HUES48 (cell line): Measurements from ENCODE around the gene AP3D1.

Experiments
- H3K27ac ChIP-seq: one replicate; pipeline ENCODE4 v1.7.0; 2013; ENCODE audit warnings: low read depth, low read length, inconsistent platforms
- H3K27me3 ChIP-seq: 2 replicates; pipeline ENCODE4 v1.6.1; 2013; ENCODE audit warnings: mild to moderate bottlenecking, low read length; ENCODE audit not compliant: control insufficient read depth, insufficient read depth
- H3K36me3 ChIP-seq: 2 replicates; pipeline ENCODE4 v1.6.1; 2013; ENCODE audit warnings: low read length; ENCODE audit not compliant: control insufficient read depth, insufficient read depth
- H3K4me1 ChIP-seq: 2 replicates; pipeline ENCODE4 v1.6.1; 2013; ENCODE audit warnings: mild to moderate bottlenecking, low read length; ENCODE audit not compliant: control insufficient read depth, insufficient read depth
- H3K4me3 ChIP-seq: 2 replicates; pipeline ENCODE4 v1.5.1; 2013; ENCODE audit warnings: mild to moderate bottlenecking, low read depth, low read length
- H3K9ac ChIP-seq: 2 replicates; pipeline ENCODE4 v1.6.1; 2013; ENCODE audit warnings: mild to moderate bottlenecking, low read depth, low read length, moderate library complexity
- H3K9me3 ChIP-seq: 2 replicates; pipeline ENCODE4 v1.6.1; 2013; ENCODE audit warnings: low read length; ENCODE audit not compliant: control insufficient read depth, insufficient read depth

AP3D1 gene

GRCh38 chr19:2180881-2181632 lies 29.7 kb upstream of the AP3D1 start:
- Histone ChIP-seq H3K9ac (no peak overlapping the region), H3K27me3 (no peaks in the 10 kb centered on the region), H3K4me1 (no peaks in the 10 kb centered on the region), H3K4me3 (no peak overlapping the region), H3K27ac (no peak overlapping the region), H3K9me3 (no peaks in the 10 kb centered on the region), H3K36me3 (peaks cover 7% of the 10 kb centered on the region)

GRCh38 chr19:2180114-2180513 lies 28.7 kb upstream of the AP3D1 start:
- Histone ChIP-seq H3K36me3 (peaks cover 6% of the 10 kb centered on the region), H3K4me1 (no peaks in the 10 kb centered on the region), H3K27me3 (no peaks in the 10 kb centered on the region), H3K9me3 (no peaks in the 10 kb centered on the region), H3K4me3 (no peak overlapping the region), H3K9ac (no peak overlapping the region), H3K27ac (no peak overlapping the region)

DNA sequence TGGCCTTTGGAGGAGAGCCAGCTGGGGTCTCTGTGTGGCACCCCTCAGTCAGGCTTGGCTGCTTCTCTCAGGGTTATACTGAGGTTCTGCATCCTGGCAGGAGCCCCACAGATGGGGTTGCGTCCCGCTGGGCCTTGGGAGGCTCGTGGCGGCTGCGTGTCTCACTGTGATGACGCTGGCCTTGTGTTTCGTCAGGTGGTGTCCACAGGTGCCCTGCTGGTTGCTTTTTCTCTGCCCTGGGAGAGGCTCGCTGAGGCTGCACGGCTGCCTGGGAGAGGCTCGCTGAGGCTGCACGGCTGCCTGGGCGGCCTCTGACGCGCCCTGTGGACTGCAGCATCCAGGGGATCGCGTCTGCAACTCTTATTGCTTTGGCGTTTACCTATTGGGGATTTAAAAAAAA lies 27.7 kb upstream of the AP3D1 start:
- H3K9ac ChIP-seq, result no peak overlapping the region
- peaks cover 6% of the 10 kb centered on the region for H3K36me3 ChIP-seq
- no peaks in the 10 kb centered on the region for H3K27me3 ChIP-seq
- no peak overlapping the region for H3K27ac ChIP-seq
- no peaks in the 10 kb centered on the region for H3K4me1 ChIP-seq
- H3K9me3 ChIP-seq, result no peaks in the 10 kb centered on the region
- no peak overlapping the region for H3K4me3 ChIP-seq

DNA sequence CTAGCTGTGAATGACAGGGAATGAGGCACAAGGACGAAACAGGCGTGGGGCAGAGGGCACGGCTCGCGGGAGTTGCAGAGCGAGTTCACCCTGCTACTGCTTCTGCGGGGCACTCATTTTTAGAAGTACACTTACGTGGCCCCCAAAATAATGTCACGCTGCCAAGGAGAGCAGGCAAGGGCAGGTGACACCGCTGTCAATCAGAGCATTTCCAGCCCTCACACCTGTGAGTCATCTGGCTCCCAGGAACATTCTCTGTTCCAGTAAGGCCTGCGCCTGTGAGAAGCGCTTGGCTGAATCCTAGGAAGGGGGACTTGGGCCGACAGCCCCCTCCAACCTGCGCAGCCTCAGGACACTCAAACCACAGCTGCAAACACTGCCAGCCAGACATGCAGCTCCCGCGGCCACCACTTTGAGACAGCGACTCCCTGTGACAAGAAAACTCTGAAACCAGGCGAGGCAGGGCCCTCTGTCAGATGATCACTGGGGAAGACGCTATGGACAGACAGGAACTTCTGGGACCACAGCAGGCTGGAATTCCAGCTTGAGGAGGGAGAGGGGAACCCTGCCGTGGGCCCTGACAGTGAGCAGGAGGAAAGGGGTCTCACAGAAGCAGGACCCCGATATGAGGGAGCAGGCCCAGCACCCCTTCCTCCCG lies 25.1 kb upstream of the AP3D1 start:
- H3K9ac ChIP-seq, result no peak overlapping the region
- no peak overlapping the region for H3K4me3 ChIP-seq
- H3K27me3 ChIP-seq, result no peaks in the 10 kb centered on the region
- no peak overlapping the region for H3K27ac ChIP-seq
- peaks cover 4% of the 10 kb centered on the region; the same call in 1 of the 2 replicates for H3K4me1 ChIP-seq
- H3K36me3 ChIP-seq, result peaks cover 6% of the 10 kb centered on the region
- H3K9me3 ChIP-seq, result no peaks in the 10 kb centered on the region

DNA sequence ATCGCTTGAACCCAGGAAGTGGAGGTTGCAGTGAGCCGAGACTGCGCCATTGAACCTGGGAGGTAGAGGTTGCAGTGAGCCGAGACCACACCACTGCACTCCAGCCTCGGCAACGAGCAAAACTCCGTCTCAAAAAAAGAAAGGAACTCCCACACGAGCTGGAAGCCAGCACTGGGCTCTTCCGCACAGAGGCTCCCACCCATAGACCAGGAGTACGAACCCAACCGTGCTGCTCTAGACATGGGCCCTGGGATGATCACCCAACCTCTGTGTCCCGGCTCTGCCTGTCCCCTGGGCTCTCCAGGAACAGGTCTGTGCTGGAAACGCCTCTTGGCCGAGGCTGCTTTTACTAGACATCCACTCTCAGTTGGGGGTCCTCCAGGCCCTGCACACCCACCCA lies 24.4 kb upstream of the AP3D1 start:
- Histone ChIP-seq H3K27ac (no peak overlapping the region), H3K27me3 (no peaks in the 10 kb centered on the region), H3K4me3 (no peak overlapping the region), H3K36me3 (peaks cover 3% of the 10 kb centered on the region), H3K4me1 (peaks cover 6% of the 10 kb centered on the region; the same call in 1 of the 2 replicates), H3K9me3 (no peaks in the 10 kb centered on the region), H3K9ac (no peak overlapping the region)

GRCh38 chr19:2173767-2174577 lies 22.6 kb upstream of the AP3D1 start:
- H3K4me1 ChIP-seq, result peaks cover 14% of the 10 kb centered on the region

DNA sequence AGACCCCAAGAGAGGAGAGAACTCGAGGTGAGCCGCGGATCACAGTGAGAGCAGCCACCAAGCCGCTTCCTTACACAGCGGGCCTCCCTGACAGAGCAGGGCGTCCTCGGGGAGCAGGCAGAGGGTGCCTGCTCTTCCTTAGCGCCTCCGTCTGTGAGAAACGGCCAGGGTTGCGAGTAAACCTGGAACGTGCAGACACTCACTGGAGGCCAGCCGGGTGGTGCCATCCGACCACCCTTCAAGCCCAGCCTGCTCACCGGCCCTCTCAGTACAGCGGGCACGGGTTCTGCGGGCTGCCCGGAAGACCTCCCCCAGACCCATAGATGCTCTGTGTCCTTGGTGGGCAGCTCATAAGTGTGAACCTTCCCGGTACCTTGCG lies 22.0 kb upstream of the AP3D1 start:
- Histone ChIP-seq H3K4me3 (no peak overlapping the region), H3K9me3 (no peaks in the 10 kb centered on the region), H3K4me1 (peaks cover 14% of the 10 kb centered on the region), H3K9ac (no peak overlapping the region), H3K27me3 (no peaks in the 10 kb centered on the region), H3K27ac (no peak overlapping the region), H3K36me3 (no peaks in the 10 kb centered on the region)

More at GRCh38 chr19:2173767-2174577, 22.6 kb upstream of the AP3D1 start:
- H3K36me3 ChIP-seq, result no peaks in the 10 kb centered on the region
- no peak overlapping the region for H3K9ac ChIP-seq
- H3K27ac ChIP-seq, result no peak overlapping the region
- no peaks in the 10 kb centered on the region for H3K9me3 ChIP-seq
- no peak overlapping the region for H3K4me3 ChIP-seq
- H3K27me3 ChIP-seq, result no peaks in the 10 kb centered on the region

GRCh38 chr19:2171349-2172145 lies 20.2 kb upstream of the AP3D1 start:
- Histone ChIP-seq H3K9ac (no peak overlapping the region), H3K9me3 (no peaks in the 10 kb centered on the region), H3K4me1 (peaks cover 14% of the 10 kb centered on the region), H3K27ac (peak overlapping the region; percentile 55), H3K27me3 (no peaks in the 10 kb centered on the region), H3K4me3 (no peak overlapping the region), H3K36me3 (no peaks in the 10 kb centered on the region)

DNA sequence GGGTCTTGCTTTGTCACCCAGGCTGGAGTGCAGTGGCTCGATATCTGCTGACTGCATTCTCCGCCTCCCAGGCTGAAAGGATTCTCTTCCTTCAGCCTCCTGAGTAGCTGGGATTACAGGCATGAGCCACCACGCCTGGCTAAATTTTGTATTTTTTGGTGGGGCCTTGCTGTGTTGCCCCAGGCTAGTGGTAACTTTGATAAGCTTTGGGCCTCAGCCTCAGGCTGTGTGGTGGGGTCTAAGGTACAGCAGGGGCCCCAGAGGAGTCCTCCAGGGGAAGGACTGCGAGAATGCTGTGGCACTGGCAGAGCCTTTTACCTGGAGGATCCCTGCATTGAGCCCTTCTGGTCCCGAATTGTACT lies 19.6 kb upstream of the AP3D1 start:
- H3K9me3 ChIP-seq, result no peaks in the 10 kb centered on the region
- peaks cover 14% of the 10 kb centered on the region for H3K4me1 ChIP-seq
- peak overlapping the region; percentile 55 for H3K27ac ChIP-seq
- H3K4me3 ChIP-seq, result no peak overlapping the region
- H3K36me3 ChIP-seq, result no peaks in the 10 kb centered on the region
- no peaks in the 10 kb centered on the region for H3K27me3 ChIP-seq
- H3K9ac ChIP-seq, result no peak overlapping the region

DNA sequence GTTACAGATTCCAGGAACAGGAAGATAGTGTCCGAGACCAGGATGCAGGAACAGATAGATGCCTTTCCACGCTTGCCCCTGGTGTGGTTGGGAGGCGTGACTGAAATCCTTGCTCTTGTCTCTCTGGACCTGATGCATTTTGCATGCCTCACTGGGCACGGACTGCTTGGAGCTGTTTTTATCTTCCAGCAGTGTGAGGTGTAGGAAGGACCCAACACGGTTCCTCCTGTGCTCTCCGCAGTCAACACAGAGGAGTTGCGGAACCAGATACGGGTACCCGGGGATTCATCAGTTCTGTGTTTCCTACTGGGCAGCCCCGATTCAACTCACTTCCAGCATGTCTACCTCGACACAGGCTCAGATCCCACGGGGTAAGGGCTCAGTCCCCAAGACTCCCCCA lies 18.9 kb upstream of the AP3D1 start:
- H3K9me3 ChIP-seq, result no peaks in the 10 kb centered on the region
- no peak overlapping the region for H3K9ac ChIP-seq
- no peaks in the 10 kb centered on the region for H3K27me3 ChIP-seq
- H3K4me3 ChIP-seq, result no peak overlapping the region
- peaks cover 14% of the 10 kb centered on the region for H3K4me1 ChIP-seq
- H3K36me3 ChIP-seq, result no peaks in the 10 kb centered on the region
- peak overlapping the region; percentile 55 for H3K27ac ChIP-seq
